Effector CD4-positive, alpha-beta T cell (primary cell): ENCODE measurements around the gene ZNF138.
"Not testable (repeated sequence)": the region's sequence is repeated elsewhere in the genome, so short reads cannot be mapped to it uniquely, and the experiment has no call there.

ENCODE experiments used
- DNase-seq: peaks from one replicate; pipeline ENCODE4 v3.0.0-alpha.2; 2020
- total RNA-seq: gene quantifications from one replicate; lab custom pipeline; 2026; lab: John Stamatoyannopoulos, UW

ZNF138 gene
- 18.4 reads per million, percentile 45 among the genes with 10 or more reads in this experiment for total RNA-seq

GRCh38 chr7:64794171-64794844 lies at the start of gene ZNF138:
TSS of gene ZNF138 (plus strand) at chr7:64794428. CDS start at chr7:64794569, 141 bp downstream.
- DNase-seq, result peak; percentile 91

- DNase-seq, result no peak
These were observed 49.5 kb upstream of the ZNF138 start for GRCh38 chr7:64744680-64745079.

- DNase-seq, result no peak
These were observed 46.4 kb upstream of the ZNF138 start for GRCh38 chr7:64747802-64748201.

GRCh38 chr7:64753032-64753431 lies 41.2 kb upstream of the ZNF138 start:
- no peak for DNase-seq

- no peak for DNase-seq
These were observed 38.4 kb upstream of the ZNF138 start for GRCh38 chr7:64755865-64756264.

GRCh38 chr7:64758151-64758550 lies 36.1 kb upstream of the ZNF138 start:
- no peak for DNase-seq

- no peak for DNase-seq
These were observed 25.4 kb upstream of the ZNF138 start for GRCh38 chr7:64768824-64769223.

GRCh38 chr7:64774204-64774842 lies 19.9 kb upstream of the ZNF138 start:
- no peak for DNase-seq

- DNase-seq, result no peak
These were observed 18.9 kb upstream of the ZNF138 start for GRCh38 chr7:64775289-64775688.

GRCh38 chr7:64784842-64785241 lies 9.4 kb upstream of the ZNF138 start:
- DNase-seq, result not testable (repeated sequence)

GRCh38 chr7:64787295-64787694 lies 6.9 kb upstream of the ZNF138 start:
- DNase-seq, result no peak

- not testable (repeated sequence) for DNase-seq
These were observed 5.0 kb upstream of the ZNF138 start for GRCh38 chr7:64789241-64789640.

- DNase-seq, result no peak
These were observed 997 bp upstream of the ZNF138 start for GRCh38 chr7:64793106-64793755.

GRCh38 chr7:64795176-64795575 lies 948 bp downstream of the ZNF138 start:
- no peak for DNase-seq

GRCh38 chr7:64799169-64799568 lies 4.9 kb downstream of the ZNF138 start:
- not testable (repeated sequence) for DNase-seq

GRCh38 chr7:64802699-64803098 lies 8.5 kb downstream of the ZNF138 start:
- DNase-seq, result no peak

- no peak for DNase-seq
These were observed 13.6 kb downstream of the ZNF138 start for GRCh38 chr7:64807731-64808365.

- no peak for DNase-seq
These were observed 17.5 kb downstream of the ZNF138 start for GRCh38 chr7:64811767-64812166.

GRCh38 chr7:64830926-64831325 lies 36.7 kb downstream of the ZNF138 start:
- no peak for DNase-seq

GRCh38 chr7:64832136-64832535 lies 37.9 kb downstream of the ZNF138 start:
- DNase-seq, result no peak

- no peak for DNase-seq
These were observed 40.8 kb downstream of the ZNF138 start for GRCh38 chr7:64834989-64835388.

GRCh38 chr7:64835856-64836255 lies 41.6 kb downstream of the ZNF138 start:
- not testable (repeated sequence) for DNase-seq

GRCh38 chr7:64838051-64838450 lies 43.8 kb downstream of the ZNF138 start:
- not testable (repeated sequence) for DNase-seq
